Breast epithelium (tissue), 4 donors: ENCODE measurements around the gene NAB1. TPM values are rescaled to one million over a fixed set of nuclear protein-coding genes. Genes with fewer than 3 reads are reported as not detected.
A peak's percentile ranks its signal among the peaks of the same experiment; 100 is the strongest.

Source experiments
- DNase-seq, 2 donors: peaks; one replicate each; pipeline ENCODE4 v3.0.0-alpha.2; 2019; ENCODE audit warnings: low spot score in 2 of 2
- H3K27ac ChIP-seq, 2 donors: fragments of 200-600 bp; sonication (generic) in 1 of 2; one replicate each; pipeline ENCODE4 v1.5.1; 2016 to 2019; ENCODE audit warnings: mild to moderate bottlenecking in 1 of 2
- H3K27me3 ChIP-seq, 2 donors: fragments of 200-600 bp; sonication (generic) in 1 of 2; one replicate each; pipeline versions ENCODE4 v1.5.1 to v1.6.0; 2017 to 2019; ENCODE audit warnings: control low read depth in 1 of 2, mild to moderate bottlenecking in 1 of 2
- H3K36me3 ChIP-seq: fragments of 200-600 bp; one replicate; pipeline ENCODE4 v1.5.1; 2019
- H3K4me1 ChIP-seq, 2 donors: fragments of 200-600 bp; sonication (generic); one replicate each; pipeline ENCODE4 v1.5.1; 2016 to 2019; ENCODE audit warnings: control low read depth in 1 of 2
- H3K4me3 ChIP-seq, 3 donors: fragments of 200-600 bp; sonication (generic); 1 replicate in 2 of 3; 2 replicates in 1 of 3; pipeline ENCODE4 v1.5.1; 2016 to 2019; ENCODE audit warnings: mild to moderate bottlenecking in 3 of 3, moderate library complexity in 2 of 3
- H3K9me3 ChIP-seq, 2 donors: fragments of 200-600 bp; sonication (generic) in 1 of 2; one replicate each; pipeline ENCODE4 v1.5.1; 2016 to 2019; ENCODE audit warnings: control low read depth in 1 of 2
- POLR2A ChIP-seq: fragments of 450-650 bp; IDR thresholded peaks from one replicate; pipeline ENCODE4 v1.6.1; 2016; ENCODE audit warnings: antibody characterized with exemption, mild to moderate bottlenecking, moderate library complexity
- POLR2AphosphoS5 ChIP-seq, 3 donors: sonication (generic); formaldehyde crosslinking; IDR thresholded peaks; one replicate each; pipeline ENCODE4 v1.6.1; 2017; ENCODE audit warnings: antibody characterized with exemption in 3 of 3
- intact Hi-C: fragments of 100-400 bp; cut with DNase I; formaldehyde crosslinking; loops from one replicate; pipeline ENCODE4 v1.15.1; 2023; ENCODE audit warnings: low total_unique reads
- total RNA-seq, 3 donors: library from RNA; depleted of rRNA; stranded (reverse); fragments of >200 nt; gene quantifications; one replicate each; pipeline ENCODE4 v1.1.0, GENCODE V29; 2016
- TF ChIP-seq, protein P1 (sequence below), 3 donors: fragments of 450-650 bp; IDR thresholded peaks; one replicate each; pipeline ENCODE4 v1.5.1; 2016 to 2017; ENCODE audit warnings: antibody characterized with exemption in 3 of 3, mild to moderate bottlenecking in 3 of 3, moderate library complexity in 3 of 3

The NAB1 gene
- total RNA-seq, 3 donors from 2014 or later, result 40.2 to 76.2 (median 71.8) TPM

DNA sequence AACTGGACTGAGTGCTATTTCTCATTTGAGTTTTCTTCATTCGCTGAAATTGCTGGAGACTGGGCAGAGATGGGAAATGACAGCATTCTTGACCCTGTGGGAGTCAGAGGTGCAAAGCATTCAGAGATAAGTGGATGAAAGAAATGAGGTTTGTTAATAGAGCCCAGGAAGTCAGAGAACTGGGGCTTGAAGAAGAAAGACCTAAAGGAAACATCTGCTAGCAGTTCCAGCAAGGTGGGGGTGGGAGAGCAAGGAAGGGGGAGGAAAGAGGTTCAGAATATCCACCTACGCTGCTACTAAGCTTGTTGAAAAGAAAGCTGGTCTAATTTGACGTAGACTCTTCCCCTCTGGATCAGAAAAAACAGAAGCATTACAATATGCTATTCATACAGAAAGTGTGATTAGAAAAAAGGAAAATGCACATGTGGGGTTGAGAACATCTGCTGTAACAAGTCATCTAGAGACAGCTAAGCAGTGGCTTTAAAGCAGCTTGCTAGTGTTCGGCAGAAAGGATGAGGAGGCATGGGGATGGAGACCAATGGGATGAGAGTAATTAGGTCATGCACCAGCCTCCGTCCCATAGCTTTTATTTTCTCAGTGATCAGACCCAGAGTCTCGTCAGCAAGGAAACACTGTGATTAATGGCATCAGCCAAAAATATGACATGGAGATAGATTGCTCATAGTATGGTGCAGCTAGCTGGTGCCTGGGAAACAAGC lies 29.7 kb downstream of the NAB1 start:
- no peak for DNase-seq
- no peak overlapping the region for H3K4me3 ChIP-seq
- no peak overlapping the region for H3K27ac ChIP-seq
- TF ChIP-seq POLR2AphosphoS5 (IDR thresholded peaks at IDR 0.05) (no peak), POLR2A (no peak)
- TF ChIP-seq, protein P1, sequence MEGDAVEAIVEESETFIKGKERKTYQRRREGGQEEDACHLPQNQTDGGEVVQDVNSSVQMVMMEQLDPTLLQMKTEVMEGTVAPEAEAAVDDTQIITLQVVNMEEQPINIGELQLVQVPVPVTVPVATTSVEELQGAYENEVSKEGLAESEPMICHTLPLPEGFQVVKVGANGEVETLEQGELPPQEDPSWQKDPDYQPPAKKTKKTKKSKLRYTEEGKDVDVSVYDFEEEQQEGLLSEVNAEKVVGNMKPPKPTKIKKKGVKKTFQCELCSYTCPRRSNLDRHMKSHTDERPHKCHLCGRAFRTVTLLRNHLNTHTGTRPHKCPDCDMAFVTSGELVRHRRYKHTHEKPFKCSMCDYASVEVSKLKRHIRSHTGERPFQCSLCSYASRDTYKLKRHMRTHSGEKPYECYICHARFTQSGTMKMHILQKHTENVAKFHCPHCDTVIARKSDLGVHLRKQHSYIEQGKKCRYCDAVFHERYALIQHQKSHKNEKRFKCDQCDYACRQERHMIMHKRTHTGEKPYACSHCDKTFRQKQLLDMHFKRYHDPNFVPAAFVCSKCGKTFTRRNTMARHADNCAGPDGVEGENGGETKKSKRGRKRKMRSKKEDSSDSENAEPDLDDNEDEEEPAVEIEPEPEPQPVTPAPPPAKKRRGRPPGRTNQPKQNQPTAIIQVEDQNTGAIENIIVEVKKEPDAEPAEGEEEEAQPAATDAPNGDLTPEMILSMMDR (IDR thresholded peaks at IDR 0.05), result no peak
- H3K9me3 ChIP-seq, result no peaks in the 10 kb centered on the region
- H3K27me3 ChIP-seq, result no peaks in the 10 kb centered on the region
- H3K36me3 ChIP-seq, result no peaks in the 10 kb centered on the region
- no peaks in the 10 kb centered on the region for H3K4me1 ChIP-seq
- intact Hi-C loops, result loop anchor here (10.0 kb wide), 1 partner anchor 1456 kb away; no protein-coding TSS in a partner anchor

DNA sequence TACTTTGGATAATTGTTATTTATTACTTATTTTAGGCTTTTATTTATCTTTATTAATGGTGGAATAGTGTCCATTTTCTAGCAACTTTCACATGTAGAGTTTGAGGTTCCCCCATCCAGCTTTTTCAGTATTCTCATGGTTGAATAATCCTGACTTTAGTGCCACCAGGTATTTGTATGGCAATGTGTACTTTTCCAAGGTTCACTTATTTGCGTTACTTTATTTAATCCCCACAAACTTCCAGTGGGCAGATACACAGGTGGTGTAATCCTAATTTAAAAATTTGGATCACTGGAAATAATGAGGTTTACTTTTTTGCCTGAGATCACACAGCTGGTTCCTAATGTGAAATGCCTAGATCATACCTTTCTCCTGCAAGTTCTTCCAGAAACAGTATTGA lies 30.5 kb downstream of the NAB1 start:
- H3K4me3 ChIP-seq, result no peak overlapping the region
- no peaks in the 10 kb centered on the region for H3K9me3 ChIP-seq
- H3K4me1 ChIP-seq, result no peaks in the 10 kb centered on the region
- peak overlapping the region in 1 of 2 donors; percentile 15 for H3K27ac ChIP-seq
- H3K27me3 ChIP-seq, result no peaks in the 10 kb centered on the region
- TF ChIP-seq POLR2AphosphoS5 (IDR thresholded peaks at IDR 0.05), result no peak
- intact Hi-C loops, result loop anchor here (10.0 kb wide), 1 partner anchor 1455 kb away; no protein-coding TSS in a partner anchor
- no peaks in the 10 kb centered on the region for H3K36me3 ChIP-seq
- no peak for DNase-seq

DNA sequence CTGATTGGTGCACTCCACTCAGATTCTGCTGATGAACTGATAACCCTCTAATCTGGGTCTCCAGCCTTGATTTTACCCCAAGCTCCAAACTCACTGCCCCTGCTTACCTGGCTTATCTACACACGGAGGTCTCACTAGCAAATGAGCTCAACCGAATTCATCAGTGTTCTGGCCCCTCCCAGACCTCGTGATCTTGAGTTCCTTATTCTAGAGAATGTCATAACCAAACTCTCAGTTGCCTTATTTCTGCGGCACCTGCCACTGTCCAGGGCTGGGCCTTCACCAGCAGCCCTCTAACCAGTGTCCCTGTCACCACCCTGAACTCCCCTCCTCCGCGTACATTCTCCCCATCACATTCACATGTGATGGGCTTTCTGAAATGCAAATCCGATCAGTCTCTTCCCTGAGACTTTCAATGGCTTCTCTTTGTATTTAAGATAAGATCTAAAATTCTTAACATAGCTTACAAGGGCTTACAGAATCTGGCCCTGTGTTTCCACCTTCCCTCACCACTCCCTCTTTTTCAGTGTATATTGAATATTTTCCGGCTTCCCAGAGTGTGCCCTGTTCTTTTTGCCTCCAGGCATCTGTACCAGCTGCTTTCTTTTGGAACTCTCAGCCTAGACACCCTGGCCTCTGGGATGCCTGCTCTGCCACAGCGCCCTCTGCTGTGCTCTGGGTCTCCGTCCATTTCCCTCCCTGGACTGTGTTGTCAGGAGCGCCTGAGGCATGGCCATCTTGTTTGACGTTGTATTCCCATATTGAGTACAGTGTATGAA lies 31.1 kb downstream of the NAB1 start:
- intact Hi-C loops, result loop anchor here (10.0 kb wide), 1 partner anchor 1455 kb away; no protein-coding TSS in a partner anchor
- TF ChIP-seq, protein P1 (IDR thresholded peaks at IDR 0.05), result peak in 2 of 3 donors; percentile 25 to 43
- TF ChIP-seq POLR2A, result no peak
- TF ChIP-seq POLR2AphosphoS5 (IDR thresholded peaks at IDR 0.05), result no peak
- H3K27ac ChIP-seq, result peak overlapping the region in 1 of 2 donors; percentile 15

DNA sequence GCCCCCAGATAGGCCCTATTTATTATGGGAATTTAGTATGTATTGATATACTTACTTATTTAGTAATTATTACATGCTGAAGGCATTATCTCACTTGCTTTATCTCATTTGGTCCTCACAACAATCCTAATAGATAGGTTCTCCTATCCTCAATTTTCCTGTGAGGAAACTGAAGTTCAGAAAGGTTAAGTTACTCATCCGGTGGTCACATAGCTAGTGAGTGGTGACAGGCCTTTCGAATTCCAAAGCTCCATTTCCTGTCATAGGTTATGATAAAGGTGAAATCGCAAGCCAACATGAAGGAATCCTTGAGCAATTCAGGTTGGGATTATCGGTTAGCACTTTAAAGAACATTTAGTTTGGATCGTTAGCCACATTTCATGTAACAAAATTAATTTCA lies 33.3 kb downstream of the NAB1 start:
- TF ChIP-seq, protein P1 (IDR thresholded peaks at IDR 0.05), result no peak
- TF ChIP-seq POLR2A (no peak), POLR2AphosphoS5 (IDR thresholded peaks at IDR 0.05) (no peak)
- no peak overlapping the region for H3K27ac ChIP-seq
- intact Hi-C loops, result no loop called here

More for the DNA sequence above, 31.1 kb downstream of the NAB1 start:
- DNase-seq, result peak; percentile 24 to 59
- Histone ChIP-seq H3K4me1 (no peaks in the 10 kb centered on the region), H3K36me3 (no peaks in the 10 kb centered on the region), H3K9me3 (no peaks in the 10 kb centered on the region), H3K4me3 (no peak overlapping the region), H3K27me3 (no peaks in the 10 kb centered on the region)

DNA sequence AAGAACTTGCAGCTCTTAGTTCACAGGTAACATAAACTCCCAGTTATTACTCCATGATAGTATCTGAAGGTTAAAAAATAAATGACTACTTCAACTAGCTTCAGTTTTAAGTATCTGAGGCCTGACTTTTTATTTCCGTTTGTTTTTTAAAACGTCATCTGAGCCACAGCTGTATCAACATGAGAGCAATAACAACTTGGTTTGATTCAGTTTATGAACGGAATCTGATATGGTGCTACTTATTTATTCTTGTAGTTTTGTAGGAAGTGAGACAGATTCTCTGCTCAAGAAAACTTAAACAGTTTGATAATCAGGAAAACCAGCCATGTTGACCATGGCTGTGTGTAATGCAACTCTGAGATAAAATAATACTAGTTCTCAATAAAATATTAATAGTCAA lies 34.9 kb downstream of the NAB1 start:
- intact Hi-C loops, result no loop called here
- H3K36me3 ChIP-seq, result no peaks in the 10 kb centered on the region
- no peak for TF ChIP-seq POLR2A
- TF ChIP-seq, protein P1 (IDR thresholded peaks at IDR 0.05), result no peak
- no peak for TF ChIP-seq POLR2AphosphoS5 (IDR thresholded peaks at IDR 0.05)
- H3K27ac ChIP-seq, result no peak overlapping the region
- DNase-seq, result no peak
- no peak overlapping the region for H3K4me3 ChIP-seq
- no peaks in the 10 kb centered on the region for H3K9me3 ChIP-seq
- no peaks in the 10 kb centered on the region for H3K4me1 ChIP-seq
- H3K27me3 ChIP-seq, result no peaks in the 10 kb centered on the region

More for the DNA sequence above, 33.3 kb downstream of the NAB1 start:
- Histone ChIP-seq H3K9me3 (no peaks in the 10 kb centered on the region), H3K27me3 (no peaks in the 10 kb centered on the region), H3K36me3 (no peaks in the 10 kb centered on the region), H3K4me1 (no peaks in the 10 kb centered on the region), H3K4me3 (no peak overlapping the region)
- no peak for DNase-seq
